ENCODE measurements around the gene ITLN2.
A peak's percentile ranks its signal among the peaks of the same experiment; 100 is the strongest.
"Not testable (repeated sequence)": the region's sequence is repeated elsewhere in the genome, so short reads cannot be mapped to it uniquely, and the experiment has no call there.

The ITLN2 gene

GRCh38 chr1:160952129-160952510 lies 2.5 kb downstream of the ITLN2 start:
- DNase-seq = no peak

- DNase-seq = peak; percentile 17 to 50
These were observed 3.0 kb downstream of the ITLN2 start for GRCh38 chr1:160951443-160952128.

- DNase-seq = no peak
These were observed 4.0 kb downstream of the ITLN2 start for GRCh38 chr1:160950657-160951056.

DNA sequence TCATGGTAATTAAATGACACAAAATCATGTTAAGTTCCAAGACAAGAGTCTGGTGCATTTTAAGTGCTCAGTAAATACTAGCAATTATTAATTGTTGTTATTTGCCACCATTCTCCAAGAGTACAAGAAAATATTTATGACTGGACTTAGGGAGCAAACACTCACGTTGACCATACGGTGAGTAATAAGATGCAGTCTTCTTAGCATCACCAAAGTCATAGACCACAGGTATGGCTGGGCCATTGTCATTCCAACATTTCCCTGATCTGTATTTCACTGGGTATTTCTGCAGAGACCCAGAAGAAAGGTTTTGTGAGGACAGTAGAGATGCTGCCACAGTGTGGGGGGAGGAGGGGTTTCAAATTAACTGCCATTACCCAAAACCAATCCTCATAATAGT lies 4.7 kb downstream of the ITLN2 start:
- no peak for DNase-seq

DNA sequence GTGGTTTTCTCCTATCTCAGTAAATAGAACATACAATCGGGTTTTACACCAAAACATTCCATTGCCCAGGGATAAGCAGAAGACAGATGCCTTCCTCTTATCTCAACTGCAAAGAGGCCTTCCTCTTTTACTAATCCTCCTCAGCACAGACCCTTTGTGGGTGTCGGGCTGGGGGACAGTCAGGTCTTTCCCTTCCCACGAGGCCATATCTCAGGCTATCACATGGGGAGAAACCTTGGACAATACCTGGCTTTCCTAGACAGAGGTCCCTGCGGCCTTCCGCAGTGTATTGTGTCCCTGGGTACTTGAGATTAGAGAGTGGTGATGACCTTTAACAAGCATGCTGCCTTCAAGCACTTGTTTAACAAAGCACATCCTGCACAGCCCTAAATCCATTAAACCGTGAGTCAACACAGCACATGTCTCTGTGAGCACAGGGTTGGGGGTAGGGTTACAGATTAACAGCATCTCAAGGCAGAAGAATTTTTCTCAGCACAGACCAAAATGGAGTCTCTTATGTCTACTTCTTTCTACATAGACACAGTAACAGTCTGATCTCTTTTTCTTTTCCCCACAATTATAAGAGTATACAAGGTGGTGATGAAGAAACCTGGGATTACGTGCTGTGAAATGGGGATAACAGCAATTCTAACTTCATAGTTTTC lies 5.3 kb downstream of the ITLN2 start:
- not testable (repeated sequence) for DNase-seq

GRCh38 chr1:160947174-160947759 lies 7.3 kb downstream of the ITLN2 start:
- DNase-seq = not testable (repeated sequence)

DNA sequence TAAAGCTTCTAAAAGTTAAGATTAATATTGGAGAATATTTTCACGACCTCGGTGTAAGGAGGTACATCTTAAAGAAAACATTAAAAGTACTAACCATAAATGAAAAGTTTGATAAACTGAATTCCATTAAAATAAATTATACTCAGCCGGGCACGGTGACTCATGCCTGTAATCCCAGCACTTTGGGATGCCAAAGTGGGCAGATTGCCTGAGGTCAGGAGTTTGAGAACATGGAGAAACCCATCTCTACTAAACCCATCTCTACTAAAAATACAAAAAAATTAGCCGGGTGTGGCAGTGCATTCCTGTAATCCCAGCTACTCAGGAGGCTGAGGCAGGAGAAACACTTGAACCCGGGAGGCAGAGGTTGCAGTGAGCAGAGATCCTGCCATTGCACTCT lies 8.7 kb downstream of the ITLN2 start:
- DNase-seq = not testable (repeated sequence)

DNA sequence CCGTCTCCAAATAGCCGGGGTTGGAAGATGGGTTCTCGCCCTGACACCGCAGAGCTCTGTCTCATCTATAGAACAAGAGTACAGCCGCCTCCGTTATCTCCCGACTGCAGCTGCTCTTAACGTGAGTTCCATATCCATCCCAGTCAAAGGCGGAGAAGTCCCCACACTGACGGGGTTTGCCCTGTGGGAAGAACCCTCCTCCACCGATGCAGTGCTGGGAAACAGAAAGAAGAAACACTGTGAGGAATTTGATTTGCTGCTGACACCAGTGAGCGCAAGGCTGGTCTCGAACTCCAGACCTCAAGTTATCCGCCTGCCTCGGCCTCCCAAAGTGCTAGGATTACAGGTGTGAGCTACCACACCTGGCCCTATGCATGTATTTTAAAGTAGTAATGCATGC lies 9.5 kb downstream of the ITLN2 start:
- DNase-seq = no peak

- DNase-seq = no peak
These were observed 11.7 kb downstream of the ITLN2 start for GRCh38 chr1:160942926-160943325.

DNA sequence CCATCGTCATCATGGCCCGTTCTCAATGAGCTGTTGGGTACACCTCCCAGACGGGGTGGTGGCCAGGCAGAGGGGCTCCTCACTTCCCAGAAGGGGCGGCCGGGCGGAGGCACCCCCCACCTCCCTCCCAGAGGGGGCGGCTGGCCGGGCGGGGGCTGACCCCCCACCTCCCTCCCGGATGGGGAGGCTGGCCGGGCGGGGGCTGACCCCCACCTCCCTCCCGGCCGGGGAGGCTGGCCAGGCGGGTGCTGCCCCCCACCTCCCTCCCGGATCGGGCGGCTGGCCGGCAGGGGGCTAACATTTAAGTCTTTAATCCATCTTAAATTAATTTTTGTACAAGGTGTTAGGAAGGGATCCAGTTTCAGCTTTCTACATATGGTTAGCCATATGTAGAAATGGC lies 17.9 kb downstream of the ITLN2 start:
- DNase-seq = not testable (repeated sequence)

DNA sequence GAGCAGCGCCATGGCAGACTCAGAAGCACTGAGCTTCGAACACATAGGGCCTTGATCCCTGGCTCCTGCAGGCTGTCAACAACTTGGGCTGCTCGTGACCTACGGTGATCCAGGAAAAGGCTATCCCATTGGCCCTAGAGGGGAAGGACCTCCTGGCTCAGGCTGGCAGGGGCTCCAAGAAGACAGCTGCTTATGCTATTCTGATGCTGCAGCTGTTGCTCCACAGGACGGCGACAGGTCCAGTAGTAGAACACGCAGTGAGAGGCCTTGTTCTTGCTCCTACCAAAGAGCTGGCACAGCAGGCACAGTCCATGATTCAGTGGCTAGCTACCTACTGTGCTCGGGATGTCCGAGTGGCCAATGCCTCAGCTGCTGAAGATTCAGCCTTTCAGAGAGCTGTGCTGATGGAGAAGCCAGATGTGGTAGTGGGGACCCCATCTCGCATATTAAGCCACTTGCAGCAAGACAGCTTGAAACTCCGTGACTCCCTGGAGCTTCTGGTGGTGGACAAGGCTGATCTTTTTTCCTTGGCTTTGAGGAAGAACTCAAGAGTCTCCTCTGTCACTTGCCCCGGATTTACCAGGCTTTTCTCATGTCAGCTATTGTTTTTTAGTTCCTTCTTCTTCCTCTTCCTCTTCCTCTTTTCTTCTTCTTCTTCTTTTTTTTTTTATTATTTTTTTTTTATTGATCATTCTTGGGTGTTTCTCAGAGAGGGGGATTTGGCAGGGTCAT lies 18.9 kb downstream of the ITLN2 start:
- DNase-seq = no peak

GRCh38 chr1:160933305-160933704 lies 21.3 kb downstream of the ITLN2 start:
- DNase-seq = not testable (repeated sequence)

DNA sequence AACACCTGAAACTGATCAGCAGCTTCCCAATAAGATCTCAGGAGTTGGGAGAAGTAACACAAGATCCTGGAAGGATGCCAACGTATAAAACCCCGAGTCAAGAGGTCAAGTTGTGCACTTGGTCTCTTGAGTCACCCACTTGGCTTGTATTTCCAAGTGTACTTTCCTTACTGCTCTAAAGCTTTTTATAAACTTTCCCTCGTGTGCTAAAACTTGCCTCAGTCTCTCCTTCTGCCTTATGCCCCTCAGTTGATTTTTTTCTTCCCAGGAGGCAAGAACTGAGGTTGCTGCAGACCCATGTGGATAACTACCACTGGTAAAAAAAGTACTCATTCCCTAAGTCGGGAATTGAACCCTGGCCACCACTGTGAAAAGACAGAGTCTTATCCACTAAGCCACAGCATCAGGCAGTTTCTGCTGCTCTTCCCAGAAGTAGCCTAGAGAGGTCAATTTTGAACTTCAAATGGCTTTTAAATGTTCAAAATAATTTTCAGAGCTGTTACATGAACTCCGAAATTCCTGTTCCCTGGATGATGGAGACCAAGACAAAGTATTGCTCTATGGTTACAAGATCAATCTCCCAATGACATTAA lies 28.9 kb downstream of the ITLN2 start:
- DNase-seq = no peak

- no peak for DNase-seq
These were observed 29.6 kb downstream of the ITLN2 start for GRCh38 chr1:160924791-160925651.

GRCh38 chr1:160916666-160917065 lies 37.9 kb downstream of the ITLN2 start:
- DNase-seq = no peak

GRCh38 chr1:160913229-160913628 lies 41.4 kb downstream of the ITLN2 start:
- DNase-seq = not testable (repeated sequence)

DNA sequence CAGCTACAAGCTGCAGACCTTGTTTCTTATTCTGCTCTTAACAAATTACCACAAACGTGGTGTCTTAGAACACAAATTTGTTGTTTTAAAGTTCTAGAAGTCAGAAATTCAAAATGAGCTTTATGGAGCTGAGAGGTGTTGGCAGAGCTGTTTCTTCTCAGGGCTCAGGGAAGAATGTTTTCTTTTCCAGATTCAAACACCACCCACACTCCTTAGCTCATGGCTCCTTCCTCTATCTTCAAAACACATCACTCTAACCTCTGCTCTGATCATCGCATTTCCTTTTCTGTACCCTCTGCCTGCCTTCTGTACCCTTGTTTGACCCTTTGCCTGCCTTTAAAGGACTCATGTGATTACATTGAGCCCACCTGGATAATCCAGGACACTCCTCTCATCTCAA lies 42.7 kb downstream of the ITLN2 start:
- no peak for DNase-seq

DNA sequence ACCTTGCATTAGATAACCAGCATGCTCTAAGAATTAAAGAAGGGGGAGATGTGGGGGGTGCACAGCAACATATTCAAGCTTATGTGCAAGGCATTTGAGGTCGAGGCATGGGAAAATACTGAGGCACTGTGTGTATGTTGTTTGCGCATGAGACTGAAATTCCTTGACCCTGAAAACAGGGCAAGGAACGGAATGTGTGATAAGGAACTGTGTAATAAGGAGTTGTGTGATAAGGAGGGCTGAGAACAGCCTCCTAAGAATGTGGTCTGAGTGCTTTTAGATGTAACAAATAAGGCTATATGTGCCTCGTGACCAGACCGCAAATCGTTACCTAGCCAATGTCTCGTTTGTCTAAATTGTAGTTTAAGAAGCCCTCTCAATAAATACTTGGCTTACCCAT lies 43.2 kb downstream of the ITLN2 start:
- DNase-seq = no peak

- DNase-seq = no peak
These were observed 44.3 kb downstream of the ITLN2 start for GRCh38 chr1:160910170-160910750.

GRCh38 chr1:160907976-160908375 lies 46.6 kb downstream of the ITLN2 start:
- DNase-seq = no peak

DNA sequence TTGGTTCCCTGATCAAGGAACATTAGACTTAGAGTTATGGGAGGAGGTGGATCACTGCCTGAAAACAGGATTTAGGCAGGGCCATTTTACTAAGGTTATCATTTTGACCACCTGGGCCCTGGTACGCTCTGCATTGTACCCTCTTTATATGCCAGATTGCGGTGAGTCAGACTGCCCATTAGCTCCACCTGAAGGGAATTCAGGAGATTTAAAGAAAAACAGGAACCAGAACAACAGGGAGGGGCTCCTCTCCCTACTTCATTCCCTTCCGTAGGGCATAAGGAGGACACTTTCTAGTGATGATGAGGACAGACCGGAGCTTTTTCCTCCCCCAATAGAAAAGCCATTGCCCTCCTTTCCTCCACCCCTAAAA lies 49.0 kb downstream of the ITLN2 start:
- no peak for DNase-seq
